ENCODE measurements around the gene RNF26.

RNF26 gene

GRCh38 chr11:119316016-119316728 lies 18.2 kb upstream of the RNF26 start:
- no peak for DNase-seq

DNA sequence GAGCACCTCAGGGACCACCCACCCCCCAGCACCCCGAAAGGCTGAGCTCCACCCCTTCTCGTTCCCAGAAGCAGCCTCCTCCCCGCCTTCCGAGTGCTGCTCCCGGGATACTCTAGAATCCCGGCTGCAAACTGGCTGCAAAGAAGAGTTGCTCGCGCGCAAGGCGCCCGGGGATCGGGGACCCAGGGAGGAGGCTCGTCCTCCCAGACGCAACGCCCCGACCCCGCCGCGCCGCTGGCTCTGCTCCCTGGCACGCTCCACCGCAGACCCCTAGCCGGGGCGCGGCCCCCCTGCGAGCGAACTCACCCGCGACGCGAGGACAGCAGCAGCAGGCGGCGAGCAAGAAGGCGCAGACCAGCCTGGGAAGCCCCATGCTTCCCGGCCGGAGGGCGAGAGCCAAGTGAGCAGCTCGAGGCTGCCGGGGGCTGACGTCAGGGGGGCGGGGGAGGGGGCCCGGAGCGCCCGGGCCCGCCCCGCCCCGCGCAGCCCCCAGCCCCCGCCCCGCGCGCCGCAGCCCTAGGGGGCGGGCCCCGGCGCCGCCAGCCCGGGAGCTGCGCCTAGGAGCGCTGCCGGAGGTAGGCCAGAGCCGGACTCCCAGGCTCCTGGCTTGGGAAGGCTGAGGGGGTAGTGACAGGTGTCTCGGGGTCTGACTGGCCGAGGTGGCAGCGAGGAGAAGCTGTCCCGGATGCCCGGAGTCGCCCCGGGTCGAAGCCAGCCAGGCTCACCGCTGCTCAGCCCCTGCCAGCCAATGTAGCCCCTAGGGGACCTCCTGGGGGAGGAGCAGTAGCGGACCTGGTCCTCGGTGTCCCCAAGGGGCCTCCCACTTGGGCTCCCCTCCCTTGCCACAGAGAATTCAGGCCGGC lies 17.4 kb upstream of the RNF26 start, which contains the start of gene MCAM:
MCAM (minus strand) TSS at position 402 of the 863 bp plus-strand sequence; CDS start at position 373, 29 bp downstream.
- no peak for DNase-seq

DNA sequence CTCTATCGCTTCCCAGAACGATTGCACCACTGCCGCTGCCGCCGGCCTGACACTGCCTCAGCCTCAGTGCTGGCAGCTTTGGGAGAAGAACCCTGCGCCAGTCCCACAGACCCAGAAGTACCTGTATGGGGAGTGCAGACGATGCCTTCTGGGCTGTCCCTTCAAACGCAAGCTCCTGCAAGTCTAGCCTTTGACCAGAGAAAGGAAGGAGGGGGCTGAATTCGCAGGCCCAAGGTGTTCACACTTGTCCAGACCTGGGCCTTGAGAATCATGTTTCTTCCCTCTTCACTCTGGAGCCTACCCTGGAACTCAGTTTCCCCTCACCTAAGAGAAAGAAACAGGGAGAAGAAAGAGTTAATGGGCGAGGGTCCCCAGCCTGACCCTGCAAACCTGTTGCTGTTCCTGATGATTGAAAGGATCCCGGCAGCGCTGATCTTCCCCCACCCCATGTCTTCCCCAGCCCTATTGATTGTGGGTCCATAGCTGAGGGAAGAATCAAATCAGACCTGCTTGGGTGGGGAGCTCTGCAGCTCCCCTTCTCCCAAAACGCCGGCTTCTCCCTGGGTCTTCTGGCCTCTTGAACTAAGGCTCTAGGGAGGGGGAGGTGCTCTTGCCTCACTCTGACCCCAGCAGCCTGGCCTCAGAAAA lies 16.6 kb upstream of the RNF26 start:
- DNase-seq: no peak

GRCh38 chr11:119318240-119319135 lies 15.8 kb upstream of the RNF26 start:
- DNase-seq: peak; percentile 50

- DNase-seq: no peak
Measured at GRCh38 chr11:119319136-119319699, 15.1 kb upstream of the RNF26 start.

- DNase-seq: no peak
Measured at GRCh38 chr11:119319700-119320239, 14.6 kb upstream of the RNF26 start.

DNA sequence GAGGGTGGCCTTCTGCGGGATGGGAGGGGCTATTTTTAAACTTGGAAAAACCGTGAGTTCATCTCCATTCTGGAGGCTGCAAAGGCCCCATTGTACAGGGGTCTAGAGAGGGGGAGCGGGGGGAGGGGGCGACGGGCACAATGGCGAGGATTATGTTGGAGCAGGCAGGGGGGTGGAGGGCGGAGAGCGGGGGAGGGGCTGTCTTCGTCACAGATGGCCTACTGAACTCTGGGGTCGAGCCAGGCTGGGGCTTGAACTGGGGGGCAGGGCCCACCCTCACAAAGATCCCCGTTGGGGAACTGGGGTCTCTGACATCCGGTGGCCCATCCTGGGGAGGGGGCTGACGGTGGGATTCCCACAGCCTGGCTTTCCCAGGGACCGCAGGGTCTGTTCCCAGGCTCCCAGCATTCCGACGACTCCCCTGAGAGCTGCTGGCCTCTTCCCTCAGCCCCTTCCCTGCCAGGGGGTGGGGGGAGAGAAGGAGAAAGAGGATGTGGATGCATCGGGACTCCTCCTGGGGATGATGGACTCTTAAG lies 14.0 kb upstream of the RNF26 start:
- no peak for DNase-seq

DNA sequence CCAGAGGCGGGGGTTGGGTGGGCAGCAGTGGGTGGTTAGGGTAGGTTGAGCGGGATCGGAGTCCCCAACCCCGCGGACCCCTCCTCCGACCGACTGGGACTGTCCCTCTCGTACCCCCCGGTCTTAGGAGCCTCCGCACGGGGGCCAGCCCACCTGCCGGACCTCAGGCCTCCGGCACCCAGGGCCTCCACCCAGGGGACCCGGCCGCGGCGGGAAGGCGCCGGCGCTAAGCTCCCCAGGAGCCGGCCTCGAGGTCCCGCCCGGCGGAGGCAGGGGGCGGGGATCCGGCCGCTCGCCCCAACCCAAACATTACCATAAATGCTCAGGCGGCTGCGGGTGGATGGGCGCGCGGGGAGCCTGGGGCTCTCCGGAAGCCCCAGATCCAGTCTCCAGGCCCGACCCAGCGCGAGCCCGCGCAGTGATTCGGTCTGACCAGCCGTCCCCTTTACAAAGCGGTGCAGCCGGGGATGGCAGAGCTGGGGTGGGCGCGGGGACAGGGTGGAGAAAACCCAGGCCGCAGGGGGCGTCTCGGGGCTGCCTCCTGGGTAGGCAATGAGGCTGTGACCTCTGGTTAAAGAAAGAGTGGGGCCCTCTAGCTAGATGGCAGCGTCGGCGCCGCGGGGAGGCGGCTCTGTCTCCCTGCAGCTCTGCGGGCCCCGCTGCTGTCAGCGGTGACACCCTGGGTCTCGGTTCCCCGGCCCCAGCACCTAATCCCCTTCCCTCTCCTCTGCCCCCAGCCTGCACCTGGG lies 13.4 kb upstream of the RNF26 start:
- peak; percentile 53 for DNase-seq

DNA sequence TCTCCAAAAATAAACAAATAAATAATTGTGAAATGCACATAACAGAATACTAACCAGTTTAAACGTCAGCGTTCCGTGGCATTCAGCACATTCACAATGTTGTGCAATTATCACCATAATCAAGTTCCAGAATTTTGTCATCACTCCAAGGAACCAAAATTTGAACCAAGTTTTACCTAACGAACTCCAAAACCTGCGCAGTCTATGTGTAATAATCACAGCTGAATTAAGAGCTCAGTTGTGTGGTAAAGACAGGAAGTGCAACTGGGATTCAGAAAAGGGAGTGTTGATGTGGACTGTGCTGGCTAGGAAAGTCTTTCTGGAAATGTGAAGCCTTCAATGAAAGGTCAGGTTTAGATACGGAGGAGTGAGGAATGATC lies 12.0 kb upstream of the RNF26 start:
- DNase-seq: no peak

DNA sequence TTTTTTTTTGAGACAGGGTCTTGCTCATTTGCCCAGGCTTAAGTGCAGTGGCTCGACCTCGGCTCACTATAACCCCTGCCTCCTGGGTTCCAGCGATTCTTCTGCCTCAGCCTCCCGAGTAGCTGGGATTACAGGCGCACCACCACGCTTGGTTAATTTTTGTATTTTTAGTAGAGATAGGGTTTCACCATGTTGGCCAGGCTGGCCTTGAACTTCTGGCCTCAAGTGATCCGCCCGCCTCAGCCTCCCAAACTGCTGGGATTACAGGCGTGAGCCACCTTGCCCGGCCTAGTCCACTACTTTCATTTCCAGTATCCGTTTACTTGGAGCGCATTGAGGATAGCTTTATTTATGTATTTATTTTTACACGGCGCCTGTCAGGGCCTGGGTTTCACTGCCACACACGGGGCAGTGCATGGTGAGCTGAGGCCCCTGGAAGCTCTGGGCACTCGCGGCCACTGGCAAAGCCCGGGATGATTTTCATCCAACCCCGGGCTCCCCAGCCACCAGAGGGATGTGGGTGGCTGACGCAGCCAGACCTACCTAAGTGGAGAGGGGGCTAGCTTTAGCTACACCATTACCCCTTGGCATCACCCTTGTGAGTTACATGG lies 11.3 kb upstream of the RNF26 start:
- DNase-seq: no peak

DNA sequence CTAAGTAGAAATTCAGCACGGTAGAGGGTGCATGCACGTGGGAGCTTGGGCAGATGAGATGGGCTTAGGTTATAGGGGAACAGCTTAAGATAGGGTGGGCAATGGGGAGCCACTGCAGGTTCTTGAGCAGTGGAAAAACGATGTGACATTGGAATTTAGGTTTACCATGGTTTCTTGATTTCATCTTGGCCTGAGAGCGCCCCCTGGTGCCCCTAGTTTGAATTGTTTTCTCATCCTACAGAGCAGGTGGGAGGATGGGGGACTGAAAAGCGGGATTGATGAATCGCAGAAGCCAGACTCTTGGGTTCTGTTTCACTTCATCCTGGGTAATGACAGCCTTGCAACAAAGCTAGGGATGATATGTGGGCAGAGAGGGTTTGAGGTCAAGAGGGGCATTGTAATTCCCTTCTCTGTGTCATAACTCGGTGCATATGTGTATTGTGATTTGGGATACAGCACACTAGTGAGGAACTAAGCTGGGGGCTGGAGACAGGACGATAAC lies 10.7 kb upstream of the RNF26 start:
- peak; percentile 78 for DNase-seq

GRCh38 chr11:119324189-119324588 lies 10.1 kb upstream of the RNF26 start:
- no peak for DNase-seq

- no peak for DNase-seq
Measured at GRCh38 chr11:119329320-119329719, 5.0 kb upstream of the RNF26 start.

GRCh38 chr11:119330237-119330636 lies 4.1 kb upstream of the RNF26 start:
- no peak for DNase-seq

DNA sequence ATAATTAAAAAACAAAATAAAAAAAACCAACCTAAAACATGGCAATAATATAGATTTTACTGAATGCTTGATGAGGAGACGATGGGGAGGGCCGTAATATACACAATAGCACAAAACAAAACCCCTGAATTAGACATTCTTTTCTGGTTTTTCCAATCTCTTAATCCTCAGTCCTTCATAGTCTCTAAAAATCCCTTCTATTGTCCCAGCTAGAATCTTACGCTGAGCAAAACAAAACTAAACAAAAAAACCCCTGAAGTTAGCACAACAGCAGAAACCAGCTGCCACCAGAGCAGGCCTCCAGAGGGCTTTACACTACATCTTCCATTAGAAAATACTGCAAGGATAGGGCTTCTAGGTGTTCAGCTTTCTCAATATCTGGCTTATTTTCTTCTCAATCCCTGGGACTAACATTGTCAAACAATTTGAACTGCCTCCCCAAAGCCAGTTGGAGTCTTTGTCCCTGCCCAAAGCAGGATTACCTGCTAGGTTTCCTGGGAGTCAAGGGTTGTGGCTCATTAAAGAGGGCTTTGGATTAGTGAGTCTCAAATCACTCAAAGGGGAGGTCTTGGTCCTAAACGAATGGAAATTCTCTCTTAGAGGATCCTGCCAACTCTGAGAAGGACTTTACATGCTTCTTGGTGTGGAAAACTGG lies 2.1 kb upstream of the RNF26 start:
- DNase-seq: no peak

DNA sequence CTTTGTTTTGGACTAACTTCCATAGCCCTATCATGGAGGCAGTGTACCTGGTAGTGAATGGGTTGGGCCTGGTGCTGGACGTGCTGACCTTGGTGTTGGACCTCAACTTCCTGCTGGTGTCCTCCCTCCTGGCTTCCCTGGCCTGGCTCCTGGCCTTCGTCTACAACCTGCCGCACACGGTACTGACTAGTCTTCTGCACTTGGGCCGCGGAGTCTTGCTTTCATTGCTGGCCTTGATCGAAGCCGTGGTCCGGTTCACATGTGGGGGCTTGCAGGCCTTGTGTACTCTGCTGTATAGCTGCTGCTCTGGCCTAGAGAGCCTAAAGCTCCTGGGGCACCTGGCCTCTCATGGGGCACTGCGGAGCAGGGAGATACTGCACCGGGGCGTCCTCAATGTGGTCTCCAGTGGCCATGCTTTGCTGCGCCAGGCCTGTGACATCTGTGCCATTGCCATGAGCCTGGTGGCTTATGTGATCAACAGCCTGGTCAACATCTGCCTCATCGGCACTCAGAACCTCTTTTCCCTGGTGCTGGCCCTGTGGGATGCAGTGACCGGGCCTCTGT lies 846 bp downstream of the RNF26 start:
- DNase-seq: no peak

DNA sequence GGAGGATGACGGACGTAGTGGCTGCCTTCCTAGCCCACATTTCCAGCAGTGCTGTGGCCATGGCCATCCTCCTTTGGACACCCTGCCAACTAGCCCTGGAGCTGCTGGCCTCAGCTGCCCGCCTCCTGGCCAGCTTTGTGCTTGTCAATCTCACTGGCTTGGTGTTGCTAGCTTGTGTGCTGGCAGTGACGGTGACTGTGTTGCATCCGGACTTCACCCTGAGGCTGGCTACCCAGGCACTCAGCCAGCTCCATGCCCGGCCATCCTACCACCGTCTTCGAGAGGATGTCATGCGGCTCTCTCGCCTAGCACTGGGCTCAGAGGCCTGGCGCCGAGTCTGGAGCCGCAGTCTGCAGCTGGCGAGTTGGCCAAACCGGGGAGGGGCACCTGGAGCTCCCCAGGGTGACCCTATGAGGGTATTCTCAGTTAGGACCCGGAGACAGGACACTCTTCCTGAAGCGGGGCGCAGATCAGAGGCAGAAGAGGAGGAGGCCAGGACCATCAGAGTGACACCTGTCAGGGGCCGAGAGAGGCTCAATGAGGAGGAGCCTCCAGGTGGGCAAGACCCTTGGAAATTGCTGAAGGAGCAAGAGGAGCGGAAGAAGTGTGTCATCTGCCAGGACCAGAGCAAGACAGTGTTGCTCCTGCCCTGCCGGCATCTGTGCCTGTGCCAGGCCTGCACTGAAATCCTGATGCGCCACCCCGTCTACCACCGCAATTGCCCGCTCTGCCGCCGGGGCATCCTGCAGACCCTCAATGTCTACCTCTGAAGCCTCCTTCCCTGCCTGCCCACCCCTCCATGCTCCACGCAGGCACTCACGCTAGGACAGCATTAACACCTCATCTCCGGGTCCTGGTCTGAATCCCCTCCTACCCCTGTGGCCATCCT lies 1.6 kb downstream of the RNF26 start:
- DNase-seq: no peak

- DNase-seq: no peak
Measured at GRCh38 chr11:119336744-119337469, 2.6 kb downstream of the RNF26 start.
